Ovary (tissue), 9 donors: ENCODE results near the gene RFX3. TPM values are rescaled to one million over a fixed set of nuclear protein-coding genes. Genes with fewer than 3 reads are reported as not detected.

Source experiments
- DNase-seq, 5 donors: peaks; one replicate each; pipeline ENCODE4 v3.0.0-alpha.2; 2019 to 2020
- H3K27ac ChIP-seq, 2 donors: fragments of 200-600 bp; one replicate each; pipeline versions ENCODE4 v1.5.1 to v1.8.0; 2019 to 2022
- H3K27me3 ChIP-seq: fragments of 200-600 bp; one replicate; pipeline ENCODE4 v1.8.0; 2022
- H3K36me3 ChIP-seq: fragments of 200-600 bp; sonication (generic); one replicate; pipeline ENCODE4 v1.5.1; 2019
- H3K4me1 ChIP-seq: one replicate; pipeline ENCODE4 v1.8.1; 2013; ENCODE audit warnings: mild to moderate bottlenecking, moderate library complexity; ENCODE audit not compliant: insufficient read depth
- H3K4me3 ChIP-seq: fragments of 200-600 bp; sonication (generic); one replicate; pipeline ENCODE4 v1.5.1; 2017
- H3K9me3 ChIP-seq, 2 donors: fragments of 200-600 bp in 1 of 2; sonication (generic) in 1 of 2; one replicate each; pipeline versions ENCODE4 v1.5.1 to v1.8.1; 2013 to 2019; ENCODE audit warnings: mild to moderate bottlenecking in 1 of 2, moderate library complexity in 1 of 2
- EP300 ChIP-seq: sonication (generic); formaldehyde crosslinking; IDR thresholded peaks from one replicate; pipeline ENCODE4 v1.6.1; 2017; ENCODE audit warnings: antibody characterized with exemption
- POLR2A ChIP-seq: fragments of 450-650 bp; IDR thresholded peaks from one replicate; pipeline ENCODE4 v1.6.1; 2017; ENCODE audit warnings: antibody characterized with exemption, mild to moderate bottlenecking, moderate library complexity
- WGBS, 3 donors: extraction: QIAGEN DNeasy Blood & Tissue Kit in 1 of 3; methylation state at CpG; one replicate each; pipeline versions ENCODE4 v1.1.5 to v1.1.7; 2013 to 2017; 5-methylcytosine and 5-hydroxymethylcytosine counted together
- intact Hi-C, 4 donors: fragments of 100-400 bp; cut with DNase I; formaldehyde crosslinking; loops; one replicate each; pipeline versions ENCODE4 v1.11.0 to v1.15.1; 2022 to 2023
- polyA plus RNA-seq, 2 donors: library from polyadenylated mRNA; stranded (reverse); fragments of 200-250 nt in 1 of 2; fragments of 350-450 nt in 1 of 2; fragmentation: Illumina TruSeq in 1 of 2; extraction: RNeasy Lipid Tissue Mini Kit (QIAGEN cat#74804) in 1 of 2; gene quantifications; one replicate each; pipeline ENCODE4 v1.2.3, GENCODE V29; 2013 to 2014
- total RNA-seq, 7 donors: library from RNA; depleted of rRNA in 2 of 7; stranded (reverse); fragments of >200 nt in 2 of 7; fragmentation: NEBNext Ultra II Directional in 3 of 7; extraction: Animal tissue kit (Norgen Biotek cat#: 25700) in 3 of 7; gene quantifications; one replicate each; pipeline versions ENCODE4 v1.1.0 to v1.2.4, GENCODE V29; 2016 to 2023
- TF ChIP-seq, protein P1 (sequence below), 3 donors: fragments of 450-650 bp in 2 of 3; fragments of 200-600 bp in 1 of 3; IDR thresholded peaks; one replicate each; pipeline versions ENCODE4 v1.5.1 to v1.8.0; 2016 to 2022; ENCODE audit warnings: antibody characterized with exemption in 3 of 3, mild to moderate bottlenecking in 1 of 3
- donor health status: DM: no; HTN: no; CAD: no; lungs with moderate emphysema.
- donor health status: DM: no; HTN: no; CAD: no.
- donor health status: Bipolar disorder and iron deficiency.
- donor health status: DM: yes; HTN: yes; CAD: no.
- donor health status: DM: no; HTN: no; CAD: no.
- donor health status: DM: yes; HTN: yes; CAD: no.

Gene RFX3
- total and polyA plus RNA-seq, 9 donors, result 2.6 to 22.7 (median 15.4) TPM

DNA sequence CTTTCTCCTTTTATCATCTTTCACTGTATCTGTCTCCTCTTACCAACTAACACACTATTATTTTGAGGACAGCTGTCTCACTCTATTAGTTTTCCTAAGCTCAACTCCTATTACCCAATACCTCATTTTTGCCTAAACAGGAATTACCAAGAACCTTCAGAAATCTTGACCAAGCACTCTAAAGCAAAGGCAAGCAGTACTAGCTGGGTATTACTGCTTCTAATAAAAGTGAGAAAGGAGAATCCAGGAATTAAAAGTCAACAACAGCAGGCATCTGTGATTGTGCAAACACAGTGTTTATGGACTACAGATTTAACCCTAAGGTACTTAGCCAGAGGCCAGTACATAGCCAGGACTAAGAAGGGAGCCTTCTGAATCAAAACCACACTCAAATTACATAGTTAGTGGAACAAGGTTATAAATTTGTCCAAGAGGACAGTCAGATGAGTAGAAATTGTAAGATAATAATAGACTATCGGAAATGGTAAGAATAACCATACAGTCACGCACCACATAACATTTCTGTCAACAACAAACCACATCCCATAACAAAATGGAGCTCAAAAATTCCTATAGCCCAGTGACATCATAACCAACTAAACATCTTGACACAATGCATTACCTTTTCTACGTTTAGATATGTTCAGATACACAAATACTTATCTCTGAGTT is 8.3 kb downstream of the RFX3 start:
- no peaks in the 10 kb centered on the region for H3K36me3 ChIP-seq
- intact Hi-C loops, result loop anchor here in 1 of 4 donors (5.0 kb wide), 1 partner anchor 665 kb away; no protein-coding TSS in a partner anchor
- DNase-seq, result no peak
- 88 to 95% (median 92%) methylated on average over 3 of the region's 3 CpGs for WGBS, 3 donors
- H3K27me3 ChIP-seq, result no peaks in the 10 kb centered on the region
- no peaks in the 10 kb centered on the region for H3K4me1 ChIP-seq
- H3K9me3 ChIP-seq, result no peaks in the 10 kb centered on the region
- H3K4me3 ChIP-seq, result no peak overlapping the region
- TF ChIP-seq EP300 (no peak), POLR2A (no peak)
- TF ChIP-seq, protein P1, sequence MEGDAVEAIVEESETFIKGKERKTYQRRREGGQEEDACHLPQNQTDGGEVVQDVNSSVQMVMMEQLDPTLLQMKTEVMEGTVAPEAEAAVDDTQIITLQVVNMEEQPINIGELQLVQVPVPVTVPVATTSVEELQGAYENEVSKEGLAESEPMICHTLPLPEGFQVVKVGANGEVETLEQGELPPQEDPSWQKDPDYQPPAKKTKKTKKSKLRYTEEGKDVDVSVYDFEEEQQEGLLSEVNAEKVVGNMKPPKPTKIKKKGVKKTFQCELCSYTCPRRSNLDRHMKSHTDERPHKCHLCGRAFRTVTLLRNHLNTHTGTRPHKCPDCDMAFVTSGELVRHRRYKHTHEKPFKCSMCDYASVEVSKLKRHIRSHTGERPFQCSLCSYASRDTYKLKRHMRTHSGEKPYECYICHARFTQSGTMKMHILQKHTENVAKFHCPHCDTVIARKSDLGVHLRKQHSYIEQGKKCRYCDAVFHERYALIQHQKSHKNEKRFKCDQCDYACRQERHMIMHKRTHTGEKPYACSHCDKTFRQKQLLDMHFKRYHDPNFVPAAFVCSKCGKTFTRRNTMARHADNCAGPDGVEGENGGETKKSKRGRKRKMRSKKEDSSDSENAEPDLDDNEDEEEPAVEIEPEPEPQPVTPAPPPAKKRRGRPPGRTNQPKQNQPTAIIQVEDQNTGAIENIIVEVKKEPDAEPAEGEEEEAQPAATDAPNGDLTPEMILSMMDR (IDR thresholded peaks at IDR 0.05), result no peak
- no peak overlapping the region for H3K27ac ChIP-seq

DNA sequence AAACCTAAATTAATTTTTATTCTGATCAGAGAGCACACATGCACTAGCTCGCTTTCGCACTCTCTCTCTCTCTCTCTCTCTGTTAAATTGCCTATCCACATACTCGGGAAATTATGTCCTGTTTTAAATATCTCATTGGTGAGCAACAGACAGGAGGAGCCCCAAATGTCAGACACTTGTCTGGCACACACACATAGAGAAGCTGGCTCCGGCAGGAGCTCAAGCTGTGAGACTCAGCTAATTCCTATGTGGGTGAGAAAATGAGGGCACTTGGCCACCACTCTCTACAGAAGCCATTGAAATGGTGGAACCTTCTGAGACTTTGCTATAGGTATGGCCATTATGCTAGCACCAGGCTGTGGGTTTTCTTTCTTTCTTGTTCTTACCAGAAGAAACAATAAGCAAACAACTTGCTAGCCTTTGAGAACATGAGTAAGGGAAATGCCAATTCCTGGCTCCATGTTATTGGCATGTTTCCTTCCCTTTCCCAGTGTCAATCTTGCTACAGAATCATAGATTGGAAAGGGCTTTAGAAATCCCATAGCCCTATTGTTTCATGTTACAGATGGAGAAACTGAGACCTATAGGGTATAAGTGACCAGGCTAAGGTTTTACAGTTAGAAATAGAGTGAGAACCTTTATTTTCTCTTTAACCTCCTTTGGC is 9.0 kb downstream of the RFX3 start:
- no peaks in the 10 kb centered on the region for H3K36me3 ChIP-seq
- no peaks in the 10 kb centered on the region for H3K27me3 ChIP-seq
- TF ChIP-seq, protein P1 (IDR thresholded peaks at IDR 0.05), result no peak
- no peak for TF ChIP-seq EP300
- no peak overlapping the region for H3K27ac ChIP-seq
- DNase-seq, result no peak
- intact Hi-C loops, result loop anchor here in 1 of 4 donors (5.0 kb wide), 1 partner anchor 664 kb away; no protein-coding TSS in a partner anchor
- 85 to 88% (median 88%) methylated on average over 4 of the region's 4 CpGs for WGBS, 3 donors
- H3K4me1 ChIP-seq, result no peaks in the 10 kb centered on the region
- no peak overlapping the region for H3K4me3 ChIP-seq
- no peaks in the 10 kb centered on the region for H3K9me3 ChIP-seq

DNA sequence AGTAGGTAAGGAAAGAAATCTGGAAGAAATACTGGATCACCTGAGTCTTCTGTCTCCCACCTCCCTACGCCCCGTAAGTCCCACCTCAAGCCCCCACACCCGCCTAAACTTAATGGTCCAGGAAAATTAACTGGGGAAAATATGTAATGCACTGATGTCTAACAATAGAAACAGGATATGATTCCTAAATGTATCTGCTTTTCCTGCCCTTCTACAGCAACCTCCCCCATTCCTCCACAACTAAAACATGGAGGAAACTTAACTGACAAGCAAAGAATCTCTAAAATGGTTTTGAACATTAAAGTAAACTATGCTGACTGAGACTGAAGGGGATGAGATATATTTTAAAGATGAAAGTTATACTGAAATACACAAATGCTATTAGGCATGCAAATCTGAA is 10.4 kb downstream of the RFX3 start:
- Histone ChIP-seq H3K4me1 (no peaks in the 10 kb centered on the region), H3K9me3 (no peaks in the 10 kb centered on the region), H3K27me3 (no peaks in the 10 kb centered on the region), H3K27ac (no peak overlapping the region), H3K4me3 (no peak overlapping the region), H3K36me3 (no peaks in the 10 kb centered on the region)
- WGBS, 3 donors, result 89 to 94% (median 91%) methylated on average over 3 of the region's 3 CpGs
- TF ChIP-seq POLR2A (no peak), EP300 (no peak)
- TF ChIP-seq, protein P1 (IDR thresholded peaks at IDR 0.05), result no peak
- no peak for DNase-seq
- intact Hi-C loops, result loop anchor here in 1 of 4 donors (5.0 kb wide), 1 partner anchor 663 kb away; no protein-coding TSS in a partner anchor

DNA sequence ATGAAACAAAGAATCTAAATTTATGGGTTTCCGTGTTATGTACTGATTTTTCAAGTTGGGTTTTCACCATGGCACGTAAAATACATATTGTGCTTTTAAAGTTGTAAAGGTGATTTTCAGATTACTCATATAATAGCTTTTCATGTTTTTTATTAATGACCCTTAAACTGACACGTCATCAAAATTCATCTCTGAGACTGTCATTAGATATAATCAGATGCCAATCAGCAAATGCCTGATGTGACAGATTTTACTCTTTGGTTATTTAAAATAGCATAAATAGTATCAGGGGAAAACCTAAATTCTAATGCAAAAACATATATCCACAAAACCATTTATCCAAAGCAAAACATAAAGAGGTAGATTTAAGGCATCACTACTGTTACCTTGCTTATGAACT is 11.0 kb downstream of the RFX3 start:
- no peaks in the 10 kb centered on the region for H3K36me3 ChIP-seq
- no peaks in the 10 kb centered on the region for H3K9me3 ChIP-seq
- WGBS, 3 donors, result 94 to 99% (median 97%) methylated on average over 3 of the region's 3 CpGs

More for the DNA sequence above, 11.0 kb downstream of the RFX3 start:
- Histone ChIP-seq H3K4me1 (no peaks in the 10 kb centered on the region), H3K27ac (no peak overlapping the region), H3K4me3 (no peak overlapping the region), H3K27me3 (no peaks in the 10 kb centered on the region)
- TF ChIP-seq, protein P1 (IDR thresholded peaks at IDR 0.05), result no peak
- no peak for TF ChIP-seq EP300
- TF ChIP-seq POLR2A, result no peak
- no peak for DNase-seq
- intact Hi-C loops, result loop anchor here in 1 of 4 donors (5.0 kb wide), 1 partner anchor 662 kb away; no protein-coding TSS in a partner anchor
